Neural cell (in vitro differentiated cells): Measurements from ENCODE around the gene PAPSS2.

Source experiments
- EP300 ChIP-seq: fragments of 450-650 bp; conservative IDR thresholded peaks from 2 replicates; pipeline ENCODE4 v1.6.1; 2014; ENCODE audit warnings: antibody characterized with exemption, mild to moderate bottlenecking, moderate library complexity; ENCODE audit not compliant: poor library complexity, severe bottlenecking
- TAF1 ChIP-seq: IDR thresholded peaks from 2 replicates; pipeline ENCODE4 v1.6.1; 2012; ENCODE audit warnings: low read depth
- TF ChIP-seq, protein P1 (sequence below): fragments of 450-650 bp; IDR thresholded peaks from 2 replicates; pipeline ENCODE4 v1.5.1; 2014; ENCODE audit warnings: antibody characterized with exemption, mild to moderate bottlenecking, moderate library complexity; ENCODE audit not compliant: poor library complexity, severe bottlenecking

- no peak for TF ChIP-seq TAF1
- TF ChIP-seq, protein P1, sequence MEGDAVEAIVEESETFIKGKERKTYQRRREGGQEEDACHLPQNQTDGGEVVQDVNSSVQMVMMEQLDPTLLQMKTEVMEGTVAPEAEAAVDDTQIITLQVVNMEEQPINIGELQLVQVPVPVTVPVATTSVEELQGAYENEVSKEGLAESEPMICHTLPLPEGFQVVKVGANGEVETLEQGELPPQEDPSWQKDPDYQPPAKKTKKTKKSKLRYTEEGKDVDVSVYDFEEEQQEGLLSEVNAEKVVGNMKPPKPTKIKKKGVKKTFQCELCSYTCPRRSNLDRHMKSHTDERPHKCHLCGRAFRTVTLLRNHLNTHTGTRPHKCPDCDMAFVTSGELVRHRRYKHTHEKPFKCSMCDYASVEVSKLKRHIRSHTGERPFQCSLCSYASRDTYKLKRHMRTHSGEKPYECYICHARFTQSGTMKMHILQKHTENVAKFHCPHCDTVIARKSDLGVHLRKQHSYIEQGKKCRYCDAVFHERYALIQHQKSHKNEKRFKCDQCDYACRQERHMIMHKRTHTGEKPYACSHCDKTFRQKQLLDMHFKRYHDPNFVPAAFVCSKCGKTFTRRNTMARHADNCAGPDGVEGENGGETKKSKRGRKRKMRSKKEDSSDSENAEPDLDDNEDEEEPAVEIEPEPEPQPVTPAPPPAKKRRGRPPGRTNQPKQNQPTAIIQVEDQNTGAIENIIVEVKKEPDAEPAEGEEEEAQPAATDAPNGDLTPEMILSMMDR: no peak
- peak; percentile 94 for TF ChIP-seq EP300
Measured at GRCh38 chr10:87684001-87684638, 24.4 kb downstream of the PAPSS2 start.
